Gastroesophageal sphincter (tissue), 4 donors: ENCODE data around the gene CCDC88A. TPM values are rescaled to one million over a fixed set of nuclear protein-coding genes. Genes with fewer than 3 reads are reported as not detected.

Source experiments
- ATAC-seq: fragments of 150-250 bp; one replicate; pipeline ENCODE4 v1.9.1; 2016; ENCODE audit warnings: mild to moderate bottlenecking, moderate library complexity
- H3K27ac ChIP-seq, 4 donors: fragments of 200-600 bp; sonication (generic) in 3 of 4; 1 replicate in 3 of 4; 2 replicates in 1 of 4; pipeline ENCODE4 v1.5.1; 2016 to 2019
- H3K27me3 ChIP-seq: fragments of 200-600 bp; sonication (generic); one replicate; pipeline ENCODE4 v1.5.1; 2019
- H3K36me3 ChIP-seq, 2 donors: fragments of 200-600 bp; sonication (generic); one replicate each; pipeline ENCODE4 v1.5.1; 2019; ENCODE audit warnings: control low read depth in 1 of 2
- H3K4me1 ChIP-seq, 3 donors: fragments of 200-600 bp; sonication (generic); 1 replicate in 2 of 3; 2 replicates in 1 of 3; pipeline ENCODE4 v1.5.1; 2016 to 2019; ENCODE audit warnings: control low read depth in 2 of 3
- H3K4me3 ChIP-seq, 2 donors: fragments of 200-600 bp; sonication (generic); one replicate each; pipeline ENCODE4 v1.5.1; 2019; ENCODE audit warnings: mild to moderate bottlenecking in 1 of 2, moderate library complexity in 1 of 2
- H3K9me3 ChIP-seq, 3 donors: fragments of 200-600 bp; sonication (generic); one replicate each; pipeline ENCODE4 v1.5.1; 2017 to 2019; ENCODE audit warnings: control low read depth in 2 of 3
- EP300 ChIP-seq: sonication (generic); formaldehyde crosslinking; IDR thresholded peaks from one replicate; pipeline ENCODE4 v1.6.1; 2017; ENCODE audit warnings: antibody characterized with exemption, mild to moderate bottlenecking
- POLR2A ChIP-seq, 2 donors: fragments of 450-650 bp; IDR thresholded peaks; one replicate each; pipeline ENCODE4 v1.6.1; 2017; ENCODE audit warnings: antibody characterized with exemption in 2 of 2, mild to moderate bottlenecking in 2 of 2, moderate library complexity in 1 of 2
- POLR2AphosphoS5 ChIP-seq: sonication (generic); formaldehyde crosslinking; IDR thresholded peaks from one replicate; pipeline ENCODE4 v1.6.1; 2017; ENCODE audit warnings: antibody characterized with exemption
- WGBS, 2 donors: methylation state at CpG; one replicate each; pipeline ENCODE4 v1.1.5; 2018; ENCODE audit warnings: low coverage in 1 of 2; 5-methylcytosine and 5-hydroxymethylcytosine counted together
- total RNA-seq, 4 donors: library from RNA; depleted of rRNA; stranded (reverse); fragments of >200 nt; gene quantifications; one replicate each; pipeline ENCODE4 v1.1.0, GENCODE V29; 2016
- TF ChIP-seq, protein P1 (sequence below), 4 experiments: fragments of 200-600 bp in 2 of 4; fragments of 450-650 bp in 2 of 4; sonication (generic) in 1 of 4; IDR thresholded peaks; one replicate each; pipeline ENCODE4 v1.5.1; 2017 to 2019; ENCODE audit warnings: antibody characterized with exemption in 4 of 4, mild to moderate bottlenecking in 2 of 4, moderate library complexity in 2 of 4

CCDC88A gene
- total RNA-seq, 4 donors from 2014 or later: 42.5 to 63.5 (median 54.3) TPM

DNA sequence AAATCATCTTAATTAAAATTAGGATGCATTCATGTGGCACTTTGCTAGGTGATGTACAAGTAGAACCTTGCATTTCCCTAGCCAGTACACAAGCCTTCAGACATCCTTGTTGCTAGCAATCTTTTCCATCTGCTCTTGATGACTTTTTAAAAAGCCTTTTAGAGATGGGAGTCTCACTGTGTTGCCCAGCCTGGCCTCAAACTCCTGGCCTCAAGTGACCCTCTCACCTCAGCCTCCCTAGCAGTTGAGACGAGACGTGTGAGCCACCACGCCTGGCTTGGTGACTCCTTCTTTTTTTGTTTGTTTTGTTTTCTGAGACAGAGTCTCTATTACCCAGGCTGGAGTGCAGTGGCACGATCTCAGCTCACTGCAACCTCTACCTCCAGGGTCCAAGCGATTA, 1.7 kb upstream of the CCDC88A start:
- Histone ChIP-seq H3K4me3 (no peak overlapping the region), H3K4me1 (peaks cover 0 to 34% (median 0%) of the 10 kb centered on the region in 3 donors), H3K27ac (no peak overlapping the region), H3K27me3 (no peaks in the 10 kb centered on the region), H3K36me3 (no peaks in the 10 kb centered on the region), H3K9me3 (no peaks in the 10 kb centered on the region)
- 89 to 90% methylated on average over 3 of the region's 5 CpGs for WGBS, 2 donors
- no peak for ATAC-seq
- TF ChIP-seq EP300: no peak
- TF ChIP-seq POLR2AphosphoS5: no peak
- TF ChIP-seq, protein P1, sequence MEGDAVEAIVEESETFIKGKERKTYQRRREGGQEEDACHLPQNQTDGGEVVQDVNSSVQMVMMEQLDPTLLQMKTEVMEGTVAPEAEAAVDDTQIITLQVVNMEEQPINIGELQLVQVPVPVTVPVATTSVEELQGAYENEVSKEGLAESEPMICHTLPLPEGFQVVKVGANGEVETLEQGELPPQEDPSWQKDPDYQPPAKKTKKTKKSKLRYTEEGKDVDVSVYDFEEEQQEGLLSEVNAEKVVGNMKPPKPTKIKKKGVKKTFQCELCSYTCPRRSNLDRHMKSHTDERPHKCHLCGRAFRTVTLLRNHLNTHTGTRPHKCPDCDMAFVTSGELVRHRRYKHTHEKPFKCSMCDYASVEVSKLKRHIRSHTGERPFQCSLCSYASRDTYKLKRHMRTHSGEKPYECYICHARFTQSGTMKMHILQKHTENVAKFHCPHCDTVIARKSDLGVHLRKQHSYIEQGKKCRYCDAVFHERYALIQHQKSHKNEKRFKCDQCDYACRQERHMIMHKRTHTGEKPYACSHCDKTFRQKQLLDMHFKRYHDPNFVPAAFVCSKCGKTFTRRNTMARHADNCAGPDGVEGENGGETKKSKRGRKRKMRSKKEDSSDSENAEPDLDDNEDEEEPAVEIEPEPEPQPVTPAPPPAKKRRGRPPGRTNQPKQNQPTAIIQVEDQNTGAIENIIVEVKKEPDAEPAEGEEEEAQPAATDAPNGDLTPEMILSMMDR (IDR thresholded peaks at IDR 0.05): no peak
- no peak for TF ChIP-seq POLR2A (IDR thresholded peaks at IDR 0.05)

DNA sequence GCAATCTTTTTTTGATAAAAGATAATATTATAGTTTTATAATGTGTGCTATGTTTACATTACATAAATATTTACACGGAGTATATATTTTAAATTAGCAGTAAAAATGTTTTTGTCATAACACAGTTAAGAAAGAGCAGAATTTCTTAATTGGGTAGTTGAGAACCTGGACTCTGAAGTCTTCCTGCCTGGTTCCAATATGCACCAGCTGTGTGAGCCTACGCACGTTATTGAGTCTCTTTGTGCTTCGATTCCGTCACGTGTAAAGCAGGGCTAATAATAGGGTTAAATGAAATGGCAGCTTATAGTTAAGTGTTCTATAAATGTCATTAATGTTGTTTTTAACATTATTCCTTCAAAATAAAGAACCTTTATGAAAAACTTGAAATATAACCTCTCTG, 1.2 kb upstream of the CCDC88A start:
- peak overlapping the region in 2 of 4 donors; percentile 5 to 91 for H3K27ac ChIP-seq

DNA sequence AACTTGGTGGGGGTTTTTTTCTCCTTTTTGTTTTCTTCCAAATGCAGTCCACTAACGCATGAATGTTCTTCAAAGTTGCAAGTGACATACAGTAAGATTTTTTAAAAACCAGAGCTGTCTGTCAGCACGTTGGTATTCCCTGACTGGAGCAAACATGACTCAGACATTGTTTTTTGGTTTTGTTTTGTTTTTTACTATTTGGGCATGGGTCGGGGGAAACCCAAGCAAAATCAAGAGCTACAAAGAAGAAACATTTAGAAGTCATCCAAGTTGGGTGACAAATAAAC, 726 bp upstream of the CCDC88A start:
- TF ChIP-seq EP300 (no peak), POLR2A (IDR thresholded peaks at IDR 0.05) (no peak), POLR2AphosphoS5 (no peak)
- TF ChIP-seq, protein P1 (IDR thresholded peaks at IDR 0.05): no peak
- no peaks in the 10 kb centered on the region for H3K27me3 ChIP-seq
- no peak for ATAC-seq
- H3K27ac ChIP-seq: peak overlapping the region; percentile 5 to 98 (median 93)
- 0% methylated on average over 2 to 3 of the region's 3 CpGs for WGBS, 2 donors
- peak overlapping the region; percentile 91 to 95 for H3K4me3 ChIP-seq
- H3K36me3 ChIP-seq: no peaks in the 10 kb centered on the region
- peaks cover 0 to 34% (median 0%) of the 10 kb centered on the region in 3 donors for H3K4me1 ChIP-seq
- no peaks in the 10 kb centered on the region for H3K9me3 ChIP-seq

More for the DNA sequence above, 1.2 kb upstream of the CCDC88A start:
- Histone ChIP-seq H3K36me3 (no peaks in the 10 kb centered on the region), H3K9me3 (no peaks in the 10 kb centered on the region), H3K4me3 (peak overlapping the region; percentile 91 to 95), H3K4me1 (peaks cover 0 to 34% (median 0%) of the 10 kb centered on the region in 3 donors), H3K27me3 (no peaks in the 10 kb centered on the region)
- WGBS, 2 donors: 30 to 40% methylated on average over 6 of the region's 6 CpGs
- TF ChIP-seq EP300 (no peak), POLR2AphosphoS5 (no peak), POLR2A (IDR thresholded peaks at IDR 0.05) (no peak)
- TF ChIP-seq, protein P1 (IDR thresholded peaks at IDR 0.05): no peak
- ATAC-seq: no peak

DNA sequence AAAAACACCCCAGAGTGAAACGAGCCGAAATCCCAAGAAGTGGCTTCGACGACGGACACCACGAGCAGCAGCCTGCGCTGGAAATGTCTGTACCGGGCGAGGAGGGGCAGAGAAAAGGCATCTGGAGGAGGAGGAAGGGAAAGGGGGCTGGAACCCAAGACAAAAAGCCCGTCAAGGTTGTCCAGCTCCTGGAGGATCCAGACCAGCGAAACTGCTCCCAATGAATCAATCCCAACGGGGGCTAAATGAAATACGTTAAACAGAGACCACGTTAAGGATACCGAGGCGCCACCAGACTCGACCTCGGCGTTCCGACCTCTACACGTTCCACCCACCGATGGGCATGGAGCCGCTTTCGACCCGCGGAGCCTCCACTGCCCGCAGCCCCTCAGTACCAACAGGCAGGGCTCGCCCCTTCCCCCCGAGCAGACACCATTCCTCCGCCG, 400 bp downstream of the CCDC88A start:
- H3K4me3 ChIP-seq: peak overlapping the region; percentile 91 to 95
- H3K9me3 ChIP-seq: no peaks in the 10 kb centered on the region
- peak; percentile 1 for ATAC-seq
- H3K27me3 ChIP-seq: no peaks in the 10 kb centered on the region
- H3K4me1 ChIP-seq: peaks cover 0 to 34% (median 0%) of the 10 kb centered on the region in 3 donors
- H3K36me3 ChIP-seq: no peaks in the 10 kb centered on the region
- H3K27ac ChIP-seq: peak overlapping the region; percentile 87 to 98 (median 93)
- TF ChIP-seq EP300: no peak
- no peak for TF ChIP-seq POLR2AphosphoS5
- 0% methylated on average over 21 to 27 of the region's 31 CpGs for WGBS, 2 donors

DNA sequence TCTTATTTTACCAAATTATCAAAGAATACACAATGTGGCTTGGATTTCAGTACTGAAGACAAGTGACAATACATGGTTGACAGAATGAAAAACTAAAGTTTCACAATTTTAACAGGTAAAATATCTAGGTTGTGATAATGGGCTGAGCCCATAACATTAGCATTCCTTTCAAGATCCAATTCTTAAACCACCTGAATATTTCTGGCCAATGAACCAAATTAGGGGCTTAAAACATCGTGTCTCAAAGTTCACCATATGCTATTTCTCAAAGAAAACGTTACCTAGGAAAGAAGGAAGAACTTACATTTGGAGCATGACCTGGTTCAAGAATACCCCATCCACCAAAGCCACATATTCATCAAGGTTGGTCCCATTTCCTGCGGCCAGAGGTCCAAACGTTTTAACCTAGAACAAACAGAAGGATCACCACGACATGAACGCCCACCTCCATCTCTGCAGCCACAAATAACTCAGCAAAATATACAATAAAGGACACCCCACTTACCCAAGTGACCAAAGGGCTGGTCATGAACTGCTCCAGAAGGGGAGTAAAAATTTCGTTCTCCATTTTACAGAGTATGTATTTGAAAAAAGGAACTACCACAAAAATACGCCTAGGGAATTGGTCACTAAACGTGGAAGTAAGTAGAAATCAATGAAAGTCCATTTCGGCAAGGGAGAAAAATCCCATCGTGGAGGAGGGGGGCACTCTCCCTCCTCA, 984 bp downstream of the CCDC88A start:
- Histone ChIP-seq H3K27ac (peak overlapping the region; percentile 87 to 98 (median 93)), H3K27me3 (no peaks in the 10 kb centered on the region), H3K4me1 (peaks cover 0 to 34% (median 0%) of the 10 kb centered on the region in 3 donors), H3K9me3 (no peaks in the 10 kb centered on the region), H3K4me3 (peak overlapping the region; percentile 91 to 95), H3K36me3 (no peaks in the 10 kb centered on the region)
- 0 to 1% methylated on average over 10 to 11 of the region's 11 CpGs for whole genome bisulfite sequencing, 2 donors
- TF ChIP-seq EP300: no peak
- TF ChIP-seq POLR2AphosphoS5: no peak
- no peak for TF ChIP-seq POLR2A (IDR thresholded peaks at IDR 0.05)
- TF ChIP-seq, protein P1 (IDR thresholded peaks at IDR 0.05): no peak
- no peak for ATAC-seq
